Right atrium auricular region (tissue), 2 donors: ENCODE results near the gene LPIN2. TPM values are rescaled to one million over a fixed set of nuclear protein-coding genes. Genes with fewer than 3 reads are reported as not detected.
A peak's percentile ranks its signal among the peaks of the same experiment; 100 is the strongest.

ENCODE experiments used
- DNase-seq: peaks from one replicate; pipeline ENCODE4 v3.0.0-alpha.2; 2019; ENCODE audit warnings: low spot score
- H3K27ac ChIP-seq, 2 donors: fragments of 200-600 bp; sonication (generic); 1 replicate in 1 of 2; 2 replicates in 1 of 2; pipeline ENCODE4 v1.5.1; 2016 to 2019
- H3K27me3 ChIP-seq, 2 donors: fragments of 200-600 bp; sonication (generic); one replicate each; pipeline versions ENCODE4 v1.5.1 to v1.6.0; 2017 to 2019
- H3K36me3 ChIP-seq: fragments of 200-600 bp; sonication (generic); one replicate; pipeline ENCODE4 v1.5.1; 2016
- H3K4me1 ChIP-seq, 2 donors: fragments of 200-600 bp; sonication (generic); one replicate each; pipeline versions ENCODE4 v1.5.1 to v1.6.0; 2017 to 2019
- H3K4me3 ChIP-seq, 2 donors: fragments of 200-600 bp; sonication (generic); 1 replicate in 1 of 2; 2 replicates in 1 of 2; pipeline ENCODE4 v1.5.1; 2017 to 2019; ENCODE audit warnings: mild to moderate bottlenecking in 1 of 2, moderate library complexity in 1 of 2
- H3K9me3 ChIP-seq, 2 donors: fragments of 200-600 bp; sonication (generic); one replicate each; pipeline ENCODE4 v1.5.1; 2019
- CTCF ChIP-seq, 2 donors: fragments of 200-600 bp; sonication (generic); IDR thresholded peaks; one replicate each; pipeline ENCODE4 v1.5.1; 2019; ENCODE audit warnings: antibody characterized with exemption in 2 of 2
- total RNA-seq, 2 donors: library from RNA; depleted of rRNA; stranded (reverse); fragments of >200 nt; gene quantifications; one replicate each; pipeline ENCODE4 v1.1.0, GENCODE V29; 2016

LPIN2 gene
- total RNA-seq, 2 donors from 2014 or later: 15.5 to 19.0 TPM

GRCh38 chr18:3041843-3042242 is 28.9 kb upstream of the LPIN2 start:
- Histone ChIP-seq H3K27me3 (no peaks in the 10 kb centered on the region), H3K4me1 (no peaks in the 10 kb centered on the region), H3K36me3 (no peaks in the 10 kb centered on the region), H3K4me3 (no peak overlapping the region), H3K27ac (no peak overlapping the region), H3K9me3 (no peaks in the 10 kb centered on the region)
- no peak for TF ChIP-seq CTCF (IDR thresholded peaks at IDR 0.05)
- DNase-seq: no peak

GRCh38 chr18:3040881-3041280 is 27.9 kb upstream of the LPIN2 start:
- no peaks in the 10 kb centered on the region for H3K9me3 ChIP-seq
- H3K4me1 ChIP-seq: no peaks in the 10 kb centered on the region
- no peak overlapping the region for H3K27ac ChIP-seq
- TF ChIP-seq CTCF (IDR thresholded peaks at IDR 0.05): no peak
- H3K36me3 ChIP-seq: no peaks in the 10 kb centered on the region
- DNase-seq: peak; percentile 52
- H3K4me3 ChIP-seq: no peak overlapping the region
- no peaks in the 10 kb centered on the region for H3K27me3 ChIP-seq

- no peak overlapping the region for H3K27ac ChIP-seq
- TF ChIP-seq CTCF (IDR thresholded peaks at IDR 0.05): no peak
- H3K4me1 ChIP-seq: no peaks in the 10 kb centered on the region
- H3K4me3 ChIP-seq: no peak overlapping the region
- H3K27me3 ChIP-seq: no peaks in the 10 kb centered on the region
- DNase-seq: no peak
- H3K36me3 ChIP-seq: no peaks in the 10 kb centered on the region
- H3K9me3 ChIP-seq: no peaks in the 10 kb centered on the region
Observed at GRCh38 chr18:3040173-3040572, 27.2 kb upstream of the LPIN2 start.

GRCh38 chr18:3037423-3037915 is 24.5 kb upstream of the LPIN2 start:
- H3K27ac ChIP-seq: no peak overlapping the region
- no peak overlapping the region for H3K4me3 ChIP-seq
- no peaks in the 10 kb centered on the region for H3K27me3 ChIP-seq
- no peak for TF ChIP-seq CTCF (IDR thresholded peaks at IDR 0.05)
- DNase-seq: peak; percentile 50
- H3K4me1 ChIP-seq: no peaks in the 10 kb centered on the region
- H3K9me3 ChIP-seq: no peaks in the 10 kb centered on the region
- no peaks in the 10 kb centered on the region for H3K36me3 ChIP-seq

GRCh38 chr18:3036108-3036507 is 23.2 kb upstream of the LPIN2 start:
- Histone ChIP-seq H3K9me3 (no peaks in the 10 kb centered on the region), H3K4me1 (no peaks in the 10 kb centered on the region), H3K27me3 (no peaks in the 10 kb centered on the region), H3K27ac (no peak overlapping the region), H3K4me3 (no peak overlapping the region), H3K36me3 (no peaks in the 10 kb centered on the region)
- DNase-seq: no peak
- no peak for TF ChIP-seq CTCF (IDR thresholded peaks at IDR 0.05)

GRCh38 chr18:3035635-3036034 is 22.7 kb upstream of the LPIN2 start:
- Histone ChIP-seq H3K27me3 (no peaks in the 10 kb centered on the region), H3K27ac (no peak overlapping the region), H3K4me1 (no peaks in the 10 kb centered on the region), H3K4me3 (no peak overlapping the region), H3K9me3 (no peaks in the 10 kb centered on the region), H3K36me3 (no peaks in the 10 kb centered on the region)
- DNase-seq: peak; percentile 30
- no peak for TF ChIP-seq CTCF (IDR thresholded peaks at IDR 0.05)
